A549 (cell line): ENCODE data around the gene ANXA10.

Experiments
- BCL3 ChIP-seq: fragments of >200 bp; sonication (Bioruptor Twin); formaldehyde crosslinking; IDR thresholded peaks from 3 replicates; pipeline ENCODE4 v1.6.1; 2016
- CBX8 ChIP-seq: fragments of 200-600 bp; sonication (generic); IDR thresholded peaks from 2 replicates; pipeline ENCODE4 v1.6.1; 2016
- CTCF ChIP-seq: fragments of >200 bp; sonication (Bioruptor Twin); formaldehyde crosslinking; IDR thresholded peaks from 3 replicates; pipeline ENCODE4 v1.5.1; 2016
- EP300 ChIP-seq, 2 experiments: fragments of >200 bp; sonication (Bioruptor Twin); formaldehyde crosslinking; IDR thresholded peaks; 2 replicates in 1 of 2; 3 replicates in 1 of 2; pipeline ENCODE4 v1.6.1; 2016 to 2017
- HMGXB4 ChIP-seq: fragments of 250-450 bp; sonication (Bioruptor Pico); IDR thresholded peaks from 2 replicates; pipeline ENCODE4 v1.5.0; 2021; ENCODE audit warnings: mild to moderate bottlenecking, moderate library complexity, borderline replicate concordance
- JUNB ChIP-seq: fragments of >200 bp; sonication (Bioruptor Twin); formaldehyde crosslinking; IDR thresholded peaks from 2 replicates; pipeline ENCODE4 v1.6.1; 2016
- NPAS2 ChIP-seq: fragments of 250-450 bp; sonication (Bioruptor Pico); IDR thresholded peaks from 2 replicates; pipeline ENCODE4 v1.8.0; 2022; ENCODE audit warnings: mild to moderate bottlenecking, moderate library complexity, borderline replicate concordance
- PHF8 ChIP-seq: fragments of 200-600 bp; sonication (generic); IDR thresholded peaks from 2 replicates; pipeline ENCODE4 v1.6.1; 2016; ENCODE audit warnings: low read depth, mild to moderate bottlenecking, antibody characterized with exemption, moderate library complexity, borderline replicate concordance
- POLR2AphosphoS2 ChIP-seq: conservative IDR thresholded peaks from 2 replicates; pipeline ENCODE4 v1.6.1; 2012; ENCODE audit warnings: low read length, improper control_type of control experiment, inconsistent platforms
- SREBF2 ChIP-seq: fragments of 450-650 bp; IDR thresholded peaks from 2 replicates; pipeline ENCODE4 v1.6.1; 2014; ENCODE audit warnings: mild to moderate bottlenecking, moderate library complexity
- TF ChIP-seq, protein P1 (sequence below): fragments of 200-600 bp; sonication (generic); IDR thresholded peaks from 2 replicates; pipeline ENCODE4 v1.6.1; 2016; ENCODE audit warnings: antibody characterized with exemption, mild to moderate bottlenecking, moderate library complexity
- TF ChIP-seq, protein P2 (sequence below): IDR thresholded peaks from 2 replicates; pipeline ENCODE4 v1.6.1; 2012

DNA sequence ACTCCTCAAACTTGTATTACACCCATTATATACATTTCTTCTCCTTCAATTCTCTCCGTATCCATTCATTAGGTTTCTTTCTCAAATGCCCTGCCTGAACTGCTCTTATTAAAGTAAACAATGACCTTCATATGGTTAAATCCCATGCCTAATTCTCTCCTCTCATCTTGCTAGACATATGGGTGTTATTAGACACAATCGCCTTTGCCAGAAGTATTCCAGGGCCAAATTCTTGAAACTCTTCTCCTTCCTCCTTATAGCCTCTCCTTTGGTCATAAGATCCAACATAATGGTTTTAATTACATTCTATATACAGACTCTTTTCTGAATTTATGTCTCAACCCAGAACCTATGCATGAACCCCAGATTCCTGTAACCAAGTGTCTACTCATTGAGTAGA is 4.8 kb downstream of the ANXA10 start:
- TF ChIP-seq, protein P1, sequence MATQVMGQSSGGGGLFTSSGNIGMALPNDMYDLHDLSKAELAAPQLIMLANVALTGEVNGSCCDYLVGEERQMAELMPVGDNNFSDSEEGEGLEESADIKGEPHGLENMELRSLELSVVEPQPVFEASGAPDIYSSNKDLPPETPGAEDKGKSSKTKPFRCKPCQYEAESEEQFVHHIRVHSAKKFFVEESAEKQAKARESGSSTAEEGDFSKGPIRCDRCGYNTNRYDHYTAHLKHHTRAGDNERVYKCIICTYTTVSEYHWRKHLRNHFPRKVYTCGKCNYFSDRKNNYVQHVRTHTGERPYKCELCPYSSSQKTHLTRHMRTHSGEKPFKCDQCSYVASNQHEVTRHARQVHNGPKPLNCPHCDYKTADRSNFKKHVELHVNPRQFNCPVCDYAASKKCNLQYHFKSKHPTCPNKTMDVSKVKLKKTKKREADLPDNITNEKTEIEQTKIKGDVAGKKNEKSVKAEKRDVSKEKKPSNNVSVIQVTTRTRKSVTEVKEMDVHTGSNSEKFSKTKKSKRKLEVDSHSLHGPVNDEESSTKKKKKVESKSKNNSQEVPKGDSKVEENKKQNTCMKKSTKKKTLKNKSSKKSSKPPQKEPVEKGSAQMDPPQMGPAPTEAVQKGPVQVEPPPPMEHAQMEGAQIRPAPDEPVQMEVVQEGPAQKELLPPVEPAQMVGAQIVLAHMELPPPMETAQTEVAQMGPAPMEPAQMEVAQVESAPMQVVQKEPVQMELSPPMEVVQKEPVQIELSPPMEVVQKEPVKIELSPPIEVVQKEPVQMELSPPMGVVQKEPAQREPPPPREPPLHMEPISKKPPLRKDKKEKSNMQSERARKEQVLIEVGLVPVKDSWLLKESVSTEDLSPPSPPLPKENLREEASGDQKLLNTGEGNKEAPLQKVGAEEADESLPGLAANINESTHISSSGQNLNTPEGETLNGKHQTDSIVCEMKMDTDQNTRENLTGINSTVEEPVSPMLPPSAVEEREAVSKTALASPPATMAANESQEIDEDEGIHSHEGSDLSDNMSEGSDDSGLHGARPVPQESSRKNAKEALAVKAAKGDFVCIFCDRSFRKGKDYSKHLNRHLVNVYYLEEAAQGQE, result no peak
- no peak for TF ChIP-seq JUNB
- no peak for TF ChIP-seq CTCF
- TF ChIP-seq BCL3, result no peak
- TF ChIP-seq SREBF2, result no peak
- no peak for TF ChIP-seq EP300 (IDR thresholded peaks at IDR 0.05)
- TF ChIP-seq NPAS2, result no peak
- no peak for TF ChIP-seq POLR2AphosphoS2
- TF ChIP-seq, protein P2, sequence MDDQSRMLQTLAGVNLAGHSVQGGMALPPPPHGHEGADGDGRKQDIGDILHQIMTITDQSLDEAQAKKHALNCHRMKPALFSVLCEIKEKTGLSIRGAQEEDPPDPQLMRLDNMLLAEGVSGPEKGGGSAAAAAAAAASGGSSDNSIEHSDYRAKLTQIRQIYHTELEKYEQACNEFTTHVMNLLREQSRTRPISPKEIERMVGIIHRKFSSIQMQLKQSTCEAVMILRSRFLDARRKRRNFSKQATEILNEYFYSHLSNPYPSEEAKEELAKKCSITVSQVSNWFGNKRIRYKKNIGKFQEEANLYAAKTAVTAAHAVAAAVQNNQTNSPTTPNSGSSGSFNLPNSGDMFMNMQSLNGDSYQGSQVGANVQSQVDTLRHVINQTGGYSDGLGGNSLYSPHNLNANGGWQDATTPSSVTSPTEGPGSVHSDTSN, result no peak
- TF ChIP-seq PHF8, result no peak
- no peak for TF ChIP-seq CBX8
- TF ChIP-seq HMGXB4 (CRISPR knock-in tag), result no peak
